22Rv1 (cell line): Measurements from ENCODE around the gene MEX3A.

Source experiments
- CTCF ChIP-seq: fragments of 450-650 bp; IDR thresholded peaks from 2 replicates; pipeline ENCODE4 v1.5.1; 2017; ENCODE audit warnings: mild to moderate bottlenecking
- ZFX ChIP-seq: fragments of 450-650 bp; IDR thresholded peaks from 2 replicates; pipeline ENCODE4 v1.6.1; 2017; ENCODE audit warnings: antibody characterized with exemption, borderline replicate concordance

DNA sequence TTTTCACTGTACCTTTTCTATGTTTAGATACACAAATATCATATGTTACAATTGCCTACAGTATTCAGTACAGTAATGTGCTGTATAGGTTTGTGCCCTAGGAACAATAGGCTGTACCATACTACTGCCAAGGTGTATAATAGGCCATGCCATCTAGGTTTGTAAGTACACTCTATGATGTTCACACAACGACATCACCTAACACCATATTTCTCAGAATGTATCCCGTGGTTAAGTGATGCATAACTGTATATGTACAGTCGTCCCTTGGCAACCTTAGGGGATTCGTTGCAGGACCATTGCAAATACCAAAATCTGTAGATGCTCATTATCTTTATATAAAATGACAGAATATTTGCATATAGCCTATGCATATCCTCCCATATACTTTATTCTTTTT, 55.7 kb downstream of the MEX3A start:
- TF ChIP-seq CTCF = no peak
- TF ChIP-seq ZFX = no peak
